Fibroblast of skin of left quadriceps (primary cell): ENCODE data around the gene TTYH1.
"Not testable (repeated sequence)": the region's sequence is repeated elsewhere in the genome, so short reads cannot be mapped to it uniquely, and the experiment has no call there.

Experiments
- DNase-seq, 2 experiments: peaks; one replicate each; pipeline ENCODE4 v3.0.0-alpha.2; 2013; ENCODE audit warnings: low read depth in 2 of 2

The TTYH1 gene

DNA sequence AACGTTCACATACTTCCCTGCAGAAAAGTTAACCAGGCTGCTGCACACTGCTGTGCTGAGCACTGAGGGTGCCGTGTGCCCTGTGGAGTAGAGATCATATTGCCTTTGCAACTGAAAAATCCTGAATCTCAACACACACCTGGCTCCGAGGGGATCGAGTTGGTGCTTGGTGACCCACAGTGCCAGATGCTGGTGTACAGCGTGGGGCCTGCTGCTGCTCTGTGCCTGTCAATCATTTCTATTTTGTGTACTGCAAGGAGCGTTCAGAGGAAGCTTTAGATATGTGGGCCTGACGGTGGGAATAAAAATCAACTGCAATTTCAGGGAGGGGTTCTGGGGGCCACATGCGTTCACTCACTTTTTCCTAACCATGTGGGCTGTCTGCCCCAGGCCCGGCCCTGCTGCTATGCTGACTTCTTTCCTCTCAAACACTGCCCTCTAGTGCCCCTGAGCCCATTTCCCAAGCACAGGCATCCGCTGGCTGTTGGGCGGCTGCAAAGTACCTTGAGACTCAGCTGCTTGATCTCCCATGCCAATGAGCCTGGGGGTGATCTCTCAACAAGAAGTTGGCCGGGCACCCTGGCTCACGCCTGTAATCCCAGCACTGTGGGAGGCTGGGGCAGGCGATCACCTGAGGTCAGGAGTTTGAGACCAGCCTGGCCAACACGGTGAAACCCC lies 24.0 kb downstream of the TTYH1 start:
- no peak for DNase-seq

DNA sequence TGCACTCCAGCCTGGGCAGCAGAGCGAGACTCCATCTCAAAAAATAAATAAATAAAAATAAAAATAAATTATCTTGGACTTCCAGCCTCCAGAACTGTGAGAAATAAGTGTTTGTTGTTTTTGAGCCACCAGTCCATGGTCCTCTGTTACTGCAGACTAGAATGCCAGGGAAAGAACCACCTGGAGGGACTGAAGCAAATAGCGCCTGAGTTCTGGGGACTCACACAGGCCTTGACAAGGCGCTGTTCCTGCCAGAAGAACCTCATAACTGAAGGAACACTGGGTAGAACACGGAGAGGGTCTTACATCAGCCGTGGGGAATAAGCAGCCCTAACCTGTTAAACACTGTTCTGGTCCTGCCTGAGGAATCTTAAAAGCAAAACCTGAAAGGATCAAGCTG lies 25.4 kb downstream of the TTYH1 start:
- no peak for DNase-seq

DNA sequence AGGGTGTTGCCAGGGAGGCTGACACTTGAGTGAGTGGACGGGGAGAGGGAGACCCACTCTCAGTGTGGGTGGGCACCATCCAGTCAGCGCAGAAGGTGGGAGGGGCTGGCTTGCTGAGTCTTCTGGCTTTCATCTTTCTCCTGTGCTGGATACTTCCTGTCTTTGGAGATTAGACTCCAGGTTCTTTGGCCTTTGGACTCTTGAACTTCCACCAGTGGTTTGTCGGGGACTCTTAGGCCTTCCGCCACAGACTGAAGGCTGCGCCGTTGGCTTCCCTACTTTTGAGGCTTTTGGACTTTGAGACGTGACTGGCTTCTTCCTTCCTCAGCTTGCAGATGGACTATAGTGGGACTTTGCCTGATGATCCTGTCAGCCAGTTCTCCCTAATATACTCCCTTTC lies 29.5 kb downstream of the TTYH1 start:
- DNase-seq, result no peak

DNA sequence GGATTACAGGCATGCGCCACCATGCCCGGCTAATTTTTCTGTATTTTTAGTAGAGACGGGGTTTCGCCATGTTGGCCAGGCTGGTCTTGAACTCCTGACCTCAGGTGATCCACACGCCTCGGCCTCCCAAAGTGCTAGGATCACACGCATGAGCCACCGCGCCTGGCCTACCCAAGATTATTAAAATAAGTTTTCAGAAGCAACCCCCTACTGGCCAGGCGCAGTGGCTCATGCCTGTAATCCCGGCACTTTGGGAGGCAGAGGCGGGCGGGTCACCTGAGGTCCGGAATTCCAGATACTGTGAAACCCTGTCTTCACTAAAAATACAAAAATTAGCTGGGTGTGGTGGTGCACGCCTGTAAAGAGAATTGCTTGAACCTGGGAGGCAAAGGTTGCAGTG lies 31.1 kb downstream of the TTYH1 start:
- DNase-seq, result not testable (repeated sequence)

DNA sequence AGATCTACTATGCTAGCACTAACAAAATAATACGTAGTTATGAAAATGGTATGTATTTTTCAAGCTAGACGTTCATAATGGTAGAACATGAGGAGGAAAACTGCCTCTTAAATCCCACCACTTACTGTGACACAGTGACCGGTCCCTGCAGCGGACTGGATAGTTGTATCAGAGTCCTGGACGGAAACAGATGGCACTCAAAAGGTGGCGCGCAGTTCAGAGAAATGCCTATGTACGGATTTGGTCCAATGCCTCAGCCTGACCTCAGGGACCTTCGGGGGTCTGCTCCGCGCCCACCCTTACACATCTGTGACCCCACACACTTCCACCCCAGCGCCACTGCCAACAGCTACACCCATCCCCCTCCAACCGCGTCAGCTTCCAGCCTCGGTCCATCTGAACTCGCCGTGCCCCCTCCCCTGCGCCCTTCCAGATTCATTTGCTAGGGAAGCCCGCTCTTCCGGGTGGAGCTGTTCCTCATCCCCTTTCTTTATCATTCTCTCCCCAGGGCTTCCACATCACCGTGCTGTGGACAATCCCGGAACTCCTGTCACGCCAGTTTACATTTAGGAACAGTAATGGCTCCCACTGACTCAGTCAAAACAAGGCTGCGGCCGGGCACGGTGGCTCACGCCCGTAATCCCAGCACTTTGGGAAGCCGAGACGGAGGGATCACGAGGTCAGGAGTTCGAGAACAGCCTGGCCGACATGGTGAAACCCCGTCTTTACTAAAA lies 32.9 kb downstream of the TTYH1 start:
- DNase-seq, result no peak

DNA sequence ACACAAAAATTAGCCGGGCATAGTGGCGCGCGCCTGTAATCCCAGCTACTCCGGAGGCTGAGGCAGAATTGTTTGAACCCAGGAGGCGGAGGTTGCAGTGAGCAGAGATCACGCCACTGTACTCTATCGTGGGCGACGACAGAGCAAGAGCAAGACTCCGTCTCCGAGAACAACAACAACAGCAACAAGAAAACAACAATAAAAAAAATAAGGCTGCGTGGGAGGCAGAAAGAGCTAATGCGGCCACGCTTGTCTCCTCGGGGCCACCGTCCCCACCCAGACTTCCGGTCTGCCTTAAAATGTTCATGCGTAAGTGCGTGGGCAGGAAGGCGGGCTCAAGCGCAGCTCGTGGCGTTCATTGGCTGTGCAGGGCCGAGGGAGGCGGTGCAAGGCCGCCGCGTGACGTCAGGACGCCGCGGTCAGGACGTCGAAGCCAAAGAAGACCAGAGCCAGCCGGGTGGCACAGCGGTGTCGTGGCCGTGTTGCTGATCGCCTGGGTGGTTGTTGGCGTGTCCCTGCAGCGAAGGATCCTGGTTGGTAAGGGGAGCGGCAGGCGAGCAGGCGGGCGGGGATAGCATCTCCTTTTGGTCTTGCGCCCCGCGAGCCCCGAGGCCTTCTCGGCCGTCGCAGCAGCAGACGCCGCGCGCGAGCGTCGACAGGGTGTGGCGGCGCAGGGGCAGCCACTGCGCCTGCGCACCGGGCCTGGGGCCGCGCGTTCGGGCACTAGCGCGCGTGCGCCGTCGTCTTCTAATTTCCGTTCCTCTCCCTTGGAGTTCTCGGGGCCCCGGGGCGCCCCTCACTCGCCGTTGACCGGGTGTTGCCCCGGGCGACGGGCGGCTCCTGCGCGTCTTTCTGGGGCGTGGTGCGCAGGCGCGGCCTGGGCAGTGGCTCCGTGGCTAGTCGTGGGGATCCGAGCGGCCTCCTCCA lies 33.8 kb downstream of the TTYH1 start, which contains the start of gene LENG8:
TSS of gene LENG8 (plus strand) at position 426 of the 927 bp plus-strand sequence. CDS start 2,146 bp downstream, outside the sequence.
- DNase-seq, result peak; percentile 95

DNA sequence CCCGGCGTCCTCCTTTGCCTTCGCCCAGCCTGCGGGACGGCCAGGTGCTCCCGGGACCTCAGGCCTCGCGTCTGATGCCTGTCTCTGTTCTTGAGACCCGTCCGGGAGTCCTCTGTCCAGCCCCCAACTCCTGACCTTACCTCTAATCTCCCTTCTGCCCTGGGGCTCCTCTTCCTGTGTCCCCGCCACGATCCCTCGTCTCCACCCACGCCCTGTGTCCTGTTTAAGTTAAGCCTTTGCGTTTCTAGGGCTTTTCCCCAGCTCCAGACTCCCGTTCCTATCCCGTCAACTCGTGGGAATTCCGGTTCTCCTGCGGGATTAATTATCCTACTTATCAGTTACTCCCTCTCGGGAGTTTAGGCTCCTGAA lies 34.4 kb downstream of the TTYH1 start:
- DNase-seq, result no peak

DNA sequence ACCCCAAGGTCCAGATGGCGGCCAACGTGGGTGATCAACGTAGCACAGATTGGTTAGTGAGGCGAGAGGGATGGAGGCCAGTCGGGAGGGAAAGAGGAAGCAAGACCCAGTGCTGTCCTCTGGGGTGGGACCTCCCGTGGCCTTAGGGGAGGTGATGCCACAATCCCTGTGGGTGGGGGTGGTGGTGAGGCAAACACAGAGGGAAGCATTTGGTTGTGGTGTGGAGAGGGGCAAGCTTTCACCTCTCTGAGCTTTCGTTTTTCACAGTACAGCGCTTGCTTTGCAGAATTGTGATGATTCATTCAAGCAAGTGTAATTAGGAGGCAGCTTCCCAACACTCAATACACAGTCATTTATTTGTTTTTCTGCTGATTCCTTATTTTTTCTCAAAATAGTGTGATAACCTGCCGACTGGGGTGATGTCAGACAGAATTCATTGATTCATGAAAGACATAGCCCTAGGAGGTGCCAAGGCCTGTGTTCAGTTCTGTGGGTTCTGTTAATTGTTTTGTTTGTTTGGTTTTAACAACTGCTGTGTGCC lies 36.1 kb downstream of the TTYH1 start:
- DNase-seq, result no peak

DNA sequence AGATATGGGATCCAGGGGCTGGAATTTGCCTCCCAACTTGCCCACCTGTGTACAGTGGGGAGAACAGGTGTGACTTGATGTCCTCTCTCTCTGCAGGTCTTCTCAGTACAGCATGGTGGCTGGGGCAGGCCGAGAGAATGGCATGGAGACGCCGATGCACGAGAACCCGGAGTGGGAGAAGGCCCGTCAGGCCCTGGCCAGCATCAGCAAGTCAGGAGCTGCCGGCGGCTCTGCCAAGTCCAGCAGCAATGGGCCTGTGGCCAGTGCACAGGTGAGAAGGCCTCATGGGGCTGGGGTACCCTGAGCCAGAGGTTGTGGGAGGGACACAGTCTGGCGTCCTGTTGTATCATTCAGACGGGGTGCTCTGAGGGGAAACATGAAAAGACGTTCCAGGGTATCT lies 36.7 kb downstream of the TTYH1 start:
- no peak for DNase-seq

DNA sequence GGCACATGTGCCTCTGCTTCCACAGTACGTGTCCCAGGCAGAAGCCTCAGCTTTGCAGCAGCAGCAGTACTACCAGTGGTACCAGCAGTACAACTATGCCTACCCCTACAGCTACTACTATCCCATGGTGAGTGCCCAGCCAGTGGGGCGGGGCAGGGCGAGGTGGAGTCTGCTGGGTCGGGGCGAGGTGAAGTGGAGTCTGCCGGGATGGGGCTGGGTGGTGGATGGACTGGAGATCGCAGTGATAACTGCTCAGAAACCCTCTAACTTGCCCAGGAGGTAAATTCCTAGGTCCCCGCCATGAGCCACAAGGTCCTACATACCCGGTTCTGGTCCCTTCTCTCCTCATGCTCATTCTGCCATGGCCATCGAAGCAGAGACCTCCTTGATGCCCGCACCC lies 37.4 kb downstream of the TTYH1 start:
- DNase-seq, result no peak

DNA sequence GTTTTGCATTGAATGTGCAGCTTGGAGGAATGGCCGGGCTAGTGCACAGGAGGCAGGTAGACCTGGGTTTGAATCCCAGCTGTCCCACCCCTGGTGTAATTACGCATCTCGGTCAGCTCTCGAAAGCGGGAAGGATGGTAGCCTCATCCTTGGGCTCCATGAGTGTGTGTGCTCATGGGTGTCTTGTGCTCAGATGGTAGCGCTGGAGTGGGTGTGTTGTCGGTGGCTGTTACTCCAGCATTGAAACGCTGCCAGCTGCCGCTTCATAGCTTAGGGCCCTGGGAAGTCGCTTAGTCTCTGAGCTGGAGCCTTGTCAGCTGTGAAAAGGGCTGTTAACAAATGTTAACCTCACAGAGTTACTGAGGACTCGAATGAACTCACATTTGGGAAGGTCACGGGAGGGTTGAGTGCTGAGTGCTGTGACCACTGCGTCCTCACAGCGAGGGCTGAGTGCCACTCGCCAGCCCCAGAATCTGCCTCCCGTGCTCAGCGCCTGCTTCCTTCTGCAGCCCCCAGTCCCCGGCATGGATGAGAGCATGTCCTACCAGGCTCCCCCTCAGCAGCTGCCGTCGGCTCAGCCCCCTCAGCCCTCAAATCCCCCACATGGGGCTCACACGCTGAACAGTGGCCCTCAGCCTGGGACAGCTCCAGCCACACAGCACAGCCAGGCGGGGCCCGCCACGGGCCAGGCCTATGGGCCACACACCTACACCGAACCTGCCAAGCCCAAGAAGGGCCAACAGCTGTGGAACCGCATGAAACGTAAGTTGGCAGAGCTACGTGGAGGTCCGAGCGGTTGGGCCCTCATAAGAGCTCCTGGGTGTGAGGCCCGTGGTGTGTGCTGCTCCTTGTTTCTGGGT lies 38.9 kb downstream of the TTYH1 start:
- no peak for DNase-seq

DNA sequence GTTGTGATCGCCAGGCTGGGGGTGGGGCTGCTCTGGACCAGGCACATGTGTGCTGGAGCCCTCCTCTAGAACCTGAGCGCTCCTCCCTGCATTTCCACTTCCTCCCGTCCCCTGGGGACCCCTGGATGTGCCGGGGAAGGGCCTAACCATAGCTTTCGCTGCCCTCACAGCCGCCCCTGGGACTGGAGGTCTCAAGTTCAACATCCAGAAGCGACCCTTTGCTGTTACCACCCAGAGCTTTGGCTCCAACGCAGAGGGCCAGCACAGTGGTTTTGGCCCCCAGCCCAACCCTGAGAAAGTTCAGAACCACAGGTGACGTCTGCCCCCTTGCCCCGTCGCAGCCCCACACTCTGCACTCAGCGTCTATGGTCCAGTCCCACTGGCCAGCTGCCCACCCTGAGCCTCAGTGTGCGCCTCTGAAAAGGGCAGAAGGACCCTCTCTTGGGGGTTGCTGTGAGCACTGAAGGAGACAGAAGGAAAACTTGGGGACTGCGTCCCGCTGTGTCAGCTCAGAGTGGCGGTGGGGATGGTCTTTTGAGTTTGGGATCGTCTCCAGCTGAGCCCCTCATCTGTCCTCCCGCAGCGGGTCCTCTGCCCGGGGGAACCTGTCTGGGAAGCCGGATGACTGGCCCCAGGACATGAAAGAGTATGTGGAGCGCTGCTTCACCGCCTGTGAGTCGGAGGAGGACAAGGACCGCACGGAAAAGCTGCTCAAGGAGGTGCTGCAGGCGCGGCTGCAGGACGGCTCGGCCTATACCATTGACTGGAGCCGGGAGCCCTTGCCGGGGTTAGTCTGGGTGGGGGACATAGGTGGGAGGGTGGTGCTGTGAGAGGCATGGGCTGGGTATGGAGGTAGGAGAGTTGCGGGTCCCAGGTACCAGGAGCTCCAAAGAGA lies 39.8 kb downstream of the TTYH1 start:
- DNase-seq, result no peak

DNA sequence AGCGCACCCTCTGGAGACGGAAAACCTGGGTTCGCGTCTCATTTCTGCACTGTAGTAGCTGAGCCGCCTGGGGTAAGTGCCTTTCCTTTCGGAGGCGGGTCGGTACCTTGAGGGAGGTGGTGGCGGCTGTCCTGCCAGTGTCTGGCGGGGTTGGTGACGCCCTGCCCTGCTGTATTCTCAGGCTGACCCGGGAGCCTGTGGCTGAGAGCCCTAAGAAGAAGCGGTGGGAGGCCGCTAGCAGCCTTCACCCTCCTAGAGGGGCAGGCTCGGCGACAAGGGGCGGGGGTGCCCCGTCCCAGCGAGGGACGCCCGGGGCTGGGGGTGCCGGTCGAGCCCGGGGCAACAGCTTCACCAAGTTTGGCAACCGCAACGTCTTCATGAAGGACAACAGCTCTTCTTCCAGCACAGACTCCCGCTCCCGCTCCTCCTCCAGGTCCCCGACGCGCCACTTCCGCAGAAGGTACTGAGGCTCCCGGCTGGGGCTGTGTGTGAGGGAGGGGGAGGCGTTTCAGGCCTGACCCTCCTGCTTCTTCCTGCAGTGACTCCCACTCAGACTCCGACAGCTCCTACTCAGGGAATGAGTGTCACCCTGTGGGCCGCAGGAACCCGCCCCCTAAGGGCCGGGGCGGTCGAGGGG lies 40.6 kb downstream of the TTYH1 start:
- no peak for DNase-seq

DNA sequence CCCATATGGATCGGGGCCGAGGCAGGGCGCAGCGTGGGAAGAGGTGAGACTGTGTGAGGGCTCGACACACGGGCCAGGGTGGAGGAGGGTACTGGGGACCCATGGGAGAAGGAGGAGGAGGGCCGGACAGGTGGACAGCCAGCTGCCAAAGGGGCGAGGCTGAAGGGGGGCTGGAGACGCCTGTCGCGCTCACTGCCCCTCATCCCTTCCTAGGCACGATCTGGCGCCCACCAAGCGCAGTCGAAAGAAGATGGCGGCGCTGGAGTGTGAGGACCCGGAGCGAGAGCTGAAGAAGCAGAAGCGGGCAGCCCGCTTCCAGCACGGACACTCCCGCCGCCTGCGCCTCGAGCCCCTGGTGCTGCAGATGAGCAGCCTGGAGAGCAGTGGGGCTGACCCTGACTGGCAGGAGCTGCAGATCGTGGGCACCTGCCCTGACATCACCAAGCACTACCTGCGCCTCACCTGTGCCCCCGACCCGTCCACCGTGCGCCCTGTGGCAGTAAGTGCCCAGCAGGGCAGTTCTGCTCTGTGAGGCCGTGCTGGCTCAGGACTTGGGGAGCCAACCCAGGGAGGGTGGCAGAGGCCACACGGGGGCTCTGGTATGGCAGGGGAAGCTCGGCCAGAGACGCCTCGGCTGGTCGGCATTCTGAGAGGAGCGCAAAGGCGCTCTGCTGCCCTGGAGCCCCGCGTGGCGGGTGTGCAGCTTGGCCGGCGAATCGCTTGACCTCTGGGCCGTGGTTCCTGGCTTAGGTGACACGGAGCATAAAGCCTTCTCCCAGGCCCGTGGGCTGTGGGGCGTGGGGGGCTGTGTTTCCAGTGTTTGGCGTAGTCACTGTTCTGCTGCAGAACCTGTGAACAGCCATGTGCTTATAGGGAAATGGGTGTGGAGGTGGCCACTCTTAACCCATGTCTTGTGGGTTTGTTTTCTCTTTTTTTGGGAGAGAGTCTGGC lies 41.4 kb downstream of the TTYH1 start:
- no peak for DNase-seq

DNA sequence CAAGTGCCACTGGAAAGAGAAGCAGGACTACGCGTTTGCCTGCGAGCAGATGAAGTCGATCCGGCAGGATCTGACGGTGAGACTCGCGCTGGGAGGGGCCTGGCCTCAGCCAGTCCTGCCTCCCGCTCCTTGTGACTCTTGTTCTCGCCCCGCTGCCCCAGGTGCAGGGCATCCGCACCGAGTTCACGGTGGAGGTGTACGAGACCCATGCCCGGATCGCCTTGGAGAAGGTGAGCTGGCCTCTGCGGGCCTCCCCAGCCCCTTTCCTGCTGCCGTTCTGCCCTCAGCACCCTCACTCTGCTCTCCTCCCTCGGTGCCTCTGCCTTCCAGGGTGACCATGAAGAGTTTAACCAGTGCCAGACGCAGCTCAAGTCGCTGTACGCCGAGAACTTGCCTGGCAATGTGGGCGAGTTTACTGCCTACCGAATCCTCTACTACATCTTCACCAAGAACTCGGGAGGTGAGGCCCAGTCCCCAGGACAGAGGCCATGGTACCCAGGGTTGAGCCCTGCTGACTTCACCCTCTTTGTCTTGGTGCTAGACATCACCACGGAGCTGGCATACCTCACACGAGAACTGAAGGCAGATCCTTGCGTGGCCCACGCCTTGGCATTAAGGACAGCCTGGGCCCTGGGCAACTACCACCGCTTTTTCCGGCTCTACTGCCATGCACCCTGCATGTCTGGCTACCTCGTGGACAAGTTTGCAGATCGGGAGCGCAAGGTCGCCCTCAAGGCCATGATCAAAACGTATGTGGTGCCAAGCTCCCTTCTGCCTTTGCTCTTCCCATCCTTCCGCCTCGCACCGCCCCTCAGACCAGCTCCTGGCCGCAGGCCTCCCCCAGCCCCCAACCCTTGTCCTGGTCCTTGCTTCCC lies 42.7 kb downstream of the TTYH1 start:
- no peak for DNase-seq

DNA sequence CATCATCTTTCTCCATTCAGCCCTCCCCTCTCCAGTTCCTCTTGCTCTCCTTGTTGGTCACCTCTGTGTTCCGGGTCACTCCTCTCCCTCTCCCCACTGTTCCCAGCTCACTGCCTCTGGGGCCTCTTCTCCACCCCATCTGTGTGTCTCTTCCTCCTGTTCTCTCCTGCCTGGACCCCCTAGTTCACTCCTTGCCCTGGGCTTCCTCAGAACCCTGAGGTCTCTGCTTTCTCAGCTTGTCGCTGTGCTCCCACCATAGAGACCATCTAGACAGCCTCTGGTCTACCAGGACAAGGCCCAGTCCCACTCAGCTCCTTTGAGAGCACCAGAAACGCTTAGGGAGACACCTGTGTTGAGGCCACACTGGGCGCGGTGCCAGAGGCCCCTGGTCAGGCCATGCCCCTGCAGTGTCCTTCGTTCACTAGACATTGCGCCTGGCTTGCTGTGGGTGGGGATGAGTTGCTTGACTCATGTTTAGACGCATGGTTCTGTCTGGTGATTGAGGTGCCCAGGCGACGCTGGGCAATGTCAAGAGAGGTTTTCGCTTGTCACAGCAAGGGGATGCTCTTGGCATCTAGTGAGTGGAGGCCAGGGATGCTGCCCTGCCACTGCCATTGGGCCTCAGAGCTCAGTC lies 43.5 kb downstream of the TTYH1 start:
- DNase-seq, result no peak
